IMR-90 (cell line): ENCODE results near the gene ORM1.

ENCODE experiments used
- CHD1 ChIP-seq: IDR thresholded peaks from 2 replicates; pipeline ENCODE4 v1.6.1; 2012; ENCODE audit warnings: low read depth, low read length, improper control_type of control experiment
- CTCF ChIP-seq: conservative IDR thresholded peaks from 2 replicates; pipeline ENCODE4 v1.5.1; 2012; ENCODE audit warnings: mild to moderate bottlenecking, low read depth, low read length, improper control_type of control experiment
- MAFK ChIP-seq: IDR thresholded peaks from 2 replicates; pipeline ENCODE4 v1.6.1; 2012; ENCODE audit warnings: low read depth, low read length, improper control_type of control experiment
- POLR2A ChIP-seq: IDR thresholded peaks from 2 replicates; pipeline ENCODE4 v1.6.1; 2012; ENCODE audit warnings: mild to moderate bottlenecking, low read depth, low read length
- RAD21 ChIP-seq: IDR thresholded peaks from 2 replicates; pipeline ENCODE4 v1.6.1; 2012; ENCODE audit warnings: low read length, improper control_type of control experiment
- RFX5 ChIP-seq: IDR thresholded peaks from 2 replicates; pipeline ENCODE4 v1.8.0; 2012; ENCODE audit warnings: low read depth, mild to moderate bottlenecking, low read length, moderate library complexity
- SMC3 ChIP-seq: fragments of 150-350 bp; IDR thresholded peaks from 2 replicates; pipeline ENCODE4 v1.6.1; 2016; ENCODE audit warnings: low read depth, mild to moderate bottlenecking, antibody characterized with exemption, low read length, moderate library complexity

- TF ChIP-seq CTCF (no peak), POLR2A (no peak), RAD21 (no peak), MAFK (no peak), SMC3 (no peak), CHD1 (no peak), RFX5 (no peak)
Observed at GRCh38 chr9:114317665-114318357, 5.1 kb upstream of the ORM1 start.
